GM12874 (cell line): ENCODE results near the gene GADD45A.

Experiments used
- CTCF ChIP-seq: IDR thresholded peaks from 2 replicates; pipeline ENCODE4 v1.5.1; 2011; ENCODE audit warnings: low read depth, mild to moderate bottlenecking, control low read depth, low read length, moderate library complexity; ENCODE audit not compliant: insufficient read depth

The GADD45A gene

GRCh38 chr1:67685067-67685557 is at the start of gene GADD45A:
TSS of gene GADD45A (plus strand) at chr1:67685201. CDS start at chr1:67685495, 294 bp downstream.
- no peak for TF ChIP-seq CTCF

DNA sequence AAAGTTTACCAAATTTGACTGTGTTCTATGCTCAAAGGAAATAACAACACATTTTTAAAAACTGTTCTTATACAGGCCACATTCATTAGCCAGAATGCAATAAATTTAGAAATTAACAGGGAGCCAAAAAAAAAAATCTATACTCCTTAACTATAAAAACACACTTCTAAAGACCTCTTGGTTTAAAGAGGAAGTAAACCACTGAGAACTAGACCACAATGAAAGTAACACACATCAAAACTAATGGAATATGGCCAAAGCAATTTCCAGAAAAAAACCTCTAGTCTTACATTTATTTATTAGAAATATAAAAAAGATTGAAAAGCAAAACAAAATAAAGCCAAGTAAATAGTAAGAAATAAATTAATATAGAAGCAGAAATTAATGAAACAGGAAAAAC is 48.9 kb upstream of the GADD45A start:
- TF ChIP-seq CTCF, result no peak

DNA sequence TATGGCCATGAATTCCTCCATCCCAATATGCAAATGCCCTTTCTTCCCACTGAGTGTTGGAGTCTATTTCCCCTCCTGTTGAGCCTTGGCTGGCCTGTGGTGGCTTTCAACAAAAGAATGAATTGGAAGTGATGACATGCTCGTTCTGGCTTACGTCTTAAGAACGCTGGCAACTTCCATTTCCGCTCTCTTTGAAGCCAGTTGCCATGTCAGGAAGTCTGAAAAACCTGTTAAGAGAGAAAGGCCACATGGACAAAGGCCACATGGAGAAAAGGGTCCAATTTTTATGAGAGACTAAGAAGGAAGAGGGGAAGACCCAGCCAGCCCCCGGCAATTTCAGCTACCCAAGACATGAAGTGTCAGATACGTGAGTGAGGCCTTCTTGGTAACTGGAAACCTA is 45.6 kb upstream of the GADD45A start:
- TF ChIP-seq CTCF, result no peak

- TF ChIP-seq CTCF, result no peak
Observed at GRCh38 chr1:67642629-67643028, 42.4 kb upstream of the GADD45A start.

GRCh38 chr1:67644566-67644965 is 40.4 kb upstream of the GADD45A start:
- no peak for TF ChIP-seq CTCF

- TF ChIP-seq CTCF, result no peak
Observed at GRCh38 chr1:67645495-67646144, 39.4 kb upstream of the GADD45A start.

GRCh38 chr1:67646145-67647035 is 38.6 kb upstream of the GADD45A start:
- TF ChIP-seq CTCF, result no peak
